ENCODE results near the gene FADS1. TPM values are rescaled to one million over a fixed set of nuclear protein-coding genes. Genes with fewer than 3 reads are reported as not detected.
A peak's percentile ranks its signal among the peaks of the same experiment; 100 is the strongest.

The FADS1 gene
- total RNA-seq, 1 experiment from 2014 or later: 442 TPM

- no peaks in the 10 kb centered on the region for H3K27me3 ChIP-seq (replicated peaks; ENCODE audit: insufficient read depth, low read depth, low read length, poor library complexity)
- BruUV-seq (replicated peaks): no TSS peak
- TF ChIP-seq EZH2 (IDR thresholded peaks at IDR 0.05; ENCODE audit: borderline replicate concordance, low read depth, low read length, poor library complexity, severe bottlenecking) (no peak), CTCF (conservative IDR thresholded peaks at IDR 0.05; ENCODE audit: low read depth, low read length) (no peak)
- POLR2A ChIA-PET (ENCODE audit: low non-redundant PET): no interaction called here
- intact Hi-C loops (cut with micrococcal nuclease; ENCODE audit: unreplicated experiment): no loop called here
- peak overlapping the region; percentile 38 for H3K27ac ChIP-seq (ENCODE audit: low read depth, low read length, poor library complexity, severe bottlenecking)
- peaks cover 4% of the 10 kb centered on the region for H3K4me1 ChIP-seq (ENCODE audit: insufficient read depth, low read length, poor library complexity, severe bottlenecking)
- DNase-seq (ENCODE audit: low spot score): no peak
- H3K36me3 ChIP-seq (ENCODE audit: insufficient read depth, low read length, poor library complexity, severe bottlenecking): peaks cover 97% of the 10 kb centered on the region
- H3K9me3 ChIP-seq (ENCODE audit: low read depth, low read length, poor library complexity, severe bottlenecking): no peaks in the 10 kb centered on the region
- CTCF ChIA-PET: no interaction called here
- no peak overlapping the region for H3K4me3 ChIP-seq (ENCODE audit: low read depth, low read length, poor library complexity, severe bottlenecking)
Observed at GRCh38 chr11:61800331-61801281, 16.2 kb downstream of the FADS1 start.

- POLR2A ChIA-PET (ENCODE audit: low non-redundant PET): no interaction called here
- H3K27ac ChIP-seq (ENCODE audit: low read depth, low read length, poor library complexity, severe bottlenecking): peak overlapping the region; percentile 38
- no peaks in the 10 kb centered on the region for H3K9me3 ChIP-seq (ENCODE audit: low read depth, low read length, poor library complexity, severe bottlenecking)
- no TSS peak for BruUV-seq (replicated peaks)
- intact Hi-C loops (cut with micrococcal nuclease; ENCODE audit: unreplicated experiment): loop anchor here (5.0 kb wide), 2 partner anchors 73 to 98 kb away; no protein-coding TSS in a partner anchor
- H3K4me1 ChIP-seq (ENCODE audit: insufficient read depth, low read length, poor library complexity, severe bottlenecking): peaks cover 8% of the 10 kb centered on the region
- DNase-seq (ENCODE audit: low spot score): no peak
- CTCF ChIA-PET: interaction anchor here (0.7 kb wide), 1 partner anchor 11 kb away, joined by 16 read pairs; no protein-coding TSS in a partner anchor
- TF ChIP-seq EZH2 (IDR thresholded peaks at IDR 0.05; ENCODE audit: borderline replicate concordance, low read depth, low read length, poor library complexity, severe bottlenecking): no peak
- TF ChIP-seq CTCF (conservative IDR thresholded peaks at IDR 0.05; ENCODE audit: low read depth, low read length): no peak
- no peak overlapping the region for H3K4me3 ChIP-seq (ENCODE audit: low read depth, low read length, poor library complexity, severe bottlenecking)
- H3K27me3 ChIP-seq (replicated peaks; ENCODE audit: insufficient read depth, low read depth, low read length, poor library complexity): no peaks in the 10 kb centered on the region
- peaks cover 97% of the 10 kb centered on the region for H3K36me3 ChIP-seq (ENCODE audit: insufficient read depth, low read length, poor library complexity, severe bottlenecking)
Observed at GRCh38 chr11:61799665-61800284, 17.0 kb downstream of the FADS1 start.

- peaks cover 14% of the 10 kb centered on the region for H3K4me1 ChIP-seq (ENCODE audit: insufficient read depth, low read length, poor library complexity, severe bottlenecking)
- H3K36me3 ChIP-seq (ENCODE audit: insufficient read depth, low read length, poor library complexity, severe bottlenecking): peaks cover 78% of the 10 kb centered on the region
- ChIA-PET CTCF (interaction anchor here (0.6 to 3.0 kb wide), 14 partner anchors 9 to 310 kb away, joined by 3 to 12 read pairs (median 6); partner anchors contain the start of gene FADS1), POLR2A (ENCODE audit: low non-redundant PET) (interaction anchor here (0.7 kb wide), 2 partner anchors 150 to 835 kb away, joined by 3 read pairs; no protein-coding TSS in a partner anchor)
- intact Hi-C loops (cut with micrococcal nuclease; ENCODE audit: unreplicated experiment): loop anchor here (1.0 to 5.0 kb wide), 4 partner anchors 75 to 311 kb away; no protein-coding TSS in a partner anchor
- H3K4me3 ChIP-seq (ENCODE audit: low read depth, low read length, poor library complexity, severe bottlenecking): no peak overlapping the region
- TF ChIP-seq CTCF (conservative IDR thresholded peaks at IDR 0.05; ENCODE audit: low read depth, low read length) (peak; percentile 96), EZH2 (IDR thresholded peaks at IDR 0.05; ENCODE audit: borderline replicate concordance, low read depth, low read length, poor library complexity, severe bottlenecking) (no peak)
- no TSS peak for BruUV-seq (replicated peaks)
- H3K9me3 ChIP-seq (ENCODE audit: low read depth, low read length, poor library complexity, severe bottlenecking): no peaks in the 10 kb centered on the region
- no peaks in the 10 kb centered on the region for H3K27me3 ChIP-seq (replicated peaks; ENCODE audit: insufficient read depth, low read depth, low read length, poor library complexity)
- H3K27ac ChIP-seq (ENCODE audit: low read depth, low read length, poor library complexity, severe bottlenecking): peak overlapping the region; percentile 62
- DNase-seq (ENCODE audit: low spot score): peak; percentile 88
Observed at GRCh38 chr11:61797263-61797944, 19.4 kb downstream of the FADS1 start.

All from A673 (cell line).